Stimulated activated CD4-positive, alpha-beta T cell treated with anti-CD3 and anti-CD28 coated beads, TNF-alpha, amount 100 ng/mL, for 1 hour (primary cell): Measurements from ENCODE around the gene CNTNAP2.

ENCODE experiments used
- DNase-seq, 3 donors: peaks; one replicate each; pipeline ENCODE4 v3.0.0-alpha.2; 2020; ENCODE audit warnings: low read depth in 3 of 3, low spot score in 1 of 3

The CNTNAP2 gene

DNA sequence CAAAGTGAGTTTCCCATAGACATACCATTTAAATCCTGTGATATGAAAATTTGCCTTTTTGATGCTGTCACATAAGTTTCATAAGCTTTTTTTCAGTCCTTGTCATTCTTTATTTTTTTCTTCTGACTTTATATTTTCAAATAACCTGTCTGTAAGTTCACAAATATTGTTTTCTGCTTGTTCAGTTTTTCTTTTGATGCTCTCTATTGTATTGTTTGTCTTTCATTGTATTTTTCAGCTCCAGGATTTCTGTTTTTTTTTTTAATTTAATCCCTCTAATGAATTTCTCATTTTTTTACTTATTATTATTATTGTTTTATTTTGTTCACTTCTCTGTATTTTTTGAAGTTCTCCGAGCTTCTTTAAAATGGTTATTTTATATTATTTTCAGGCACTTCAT lies 623.4 kb downstream of the CNTNAP2 start:
- no peak for DNase-seq

DNA sequence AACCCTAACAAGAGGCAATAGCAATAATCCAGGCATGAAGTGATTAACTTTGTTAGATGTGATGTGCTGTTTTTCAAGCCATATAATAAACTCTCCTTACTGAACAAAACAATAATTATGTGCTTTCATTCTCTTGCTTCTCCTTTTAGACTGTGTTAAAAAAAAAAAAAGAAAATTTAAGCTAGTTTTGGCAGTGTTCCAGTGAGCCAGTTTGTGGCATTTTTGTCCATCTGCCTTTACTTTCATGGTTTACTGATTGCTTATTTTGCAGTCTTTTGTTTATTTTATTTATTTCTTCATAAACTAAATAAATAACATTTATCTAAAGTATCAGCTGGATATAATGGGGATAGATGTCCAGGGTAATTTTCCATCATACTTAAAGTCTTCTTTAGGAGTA lies 625.3 kb downstream of the CNTNAP2 start:
- DNase-seq: no peak

DNA sequence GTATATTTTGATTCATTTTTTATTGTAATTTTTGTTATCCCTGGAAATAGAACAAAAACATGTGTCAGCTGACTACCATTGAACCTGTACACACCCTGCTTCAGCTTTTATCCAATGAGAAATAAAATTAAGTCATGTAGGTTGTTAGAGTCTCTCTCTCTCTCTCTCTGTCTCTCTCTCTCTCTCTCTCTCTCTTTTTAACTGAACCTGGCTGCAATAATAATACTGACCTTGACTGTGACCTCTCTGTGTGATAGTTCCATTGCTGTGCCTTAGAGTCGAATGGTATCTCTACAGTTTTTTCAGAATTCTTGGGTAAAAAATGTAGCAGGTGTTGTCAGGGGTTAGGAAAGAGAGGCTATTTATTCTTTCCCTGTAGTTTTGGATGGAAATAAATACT lies 637.8 kb downstream of the CNTNAP2 start:
- no peak for DNase-seq

DNA sequence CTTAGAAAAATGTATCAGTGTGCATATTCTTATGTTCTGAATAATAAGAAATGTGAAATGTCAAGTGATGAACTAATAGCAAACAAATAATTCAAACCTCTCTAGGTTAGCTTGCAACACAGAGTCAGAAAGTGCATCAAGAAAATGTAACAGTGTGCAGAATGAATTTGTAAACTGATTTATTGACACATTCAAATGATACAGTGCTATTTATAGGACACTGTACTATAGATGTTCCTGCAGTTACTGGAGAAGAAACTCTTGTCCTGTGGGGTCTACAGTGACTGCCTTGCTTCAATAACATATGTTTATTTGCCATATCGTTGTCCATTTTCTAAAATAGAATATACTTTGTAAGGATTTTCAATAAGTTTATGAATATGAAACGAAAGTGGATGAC lies 639.0 kb downstream of the CNTNAP2 start:
- DNase-seq: no peak

DNA sequence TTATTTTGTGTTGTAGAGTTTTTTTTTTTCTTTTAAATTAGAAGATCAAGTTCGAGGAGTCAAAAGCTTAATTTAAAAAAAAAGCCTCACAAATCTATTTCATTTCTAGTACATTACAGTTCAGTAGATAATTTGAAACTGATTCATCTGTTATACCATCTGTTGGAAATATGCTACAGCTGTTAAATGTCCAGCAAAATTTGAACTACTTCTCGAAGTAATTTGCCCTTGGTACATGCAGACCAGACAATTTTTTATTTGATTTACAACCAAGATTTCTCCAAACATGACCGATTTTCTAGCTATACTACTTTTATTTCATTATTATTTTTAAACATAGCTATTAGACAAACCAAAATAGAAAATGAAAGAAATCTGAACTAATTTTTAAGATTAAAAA lies 647.9 kb downstream of the CNTNAP2 start:
- no peak for DNase-seq

DNA sequence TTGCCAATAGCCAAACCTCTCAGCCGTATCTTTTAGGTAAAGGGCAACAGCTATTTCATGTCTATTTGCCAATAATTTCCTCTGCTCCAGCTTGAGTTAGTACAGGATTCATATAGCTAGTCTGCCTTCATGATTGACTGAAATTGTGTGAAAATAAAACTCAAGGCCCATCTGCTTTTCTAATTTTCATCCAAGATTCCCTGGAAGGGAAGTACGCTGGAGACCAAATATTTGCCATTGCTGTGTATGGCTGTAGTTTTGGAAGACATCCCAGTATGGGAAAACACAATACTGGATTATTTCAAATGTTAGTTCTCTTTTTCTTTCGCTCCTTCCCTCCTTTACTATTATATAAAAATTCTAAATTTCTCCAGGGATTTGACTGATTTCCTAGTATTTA lies 652.4 kb downstream of the CNTNAP2 start:
- DNase-seq: no peak

DNA sequence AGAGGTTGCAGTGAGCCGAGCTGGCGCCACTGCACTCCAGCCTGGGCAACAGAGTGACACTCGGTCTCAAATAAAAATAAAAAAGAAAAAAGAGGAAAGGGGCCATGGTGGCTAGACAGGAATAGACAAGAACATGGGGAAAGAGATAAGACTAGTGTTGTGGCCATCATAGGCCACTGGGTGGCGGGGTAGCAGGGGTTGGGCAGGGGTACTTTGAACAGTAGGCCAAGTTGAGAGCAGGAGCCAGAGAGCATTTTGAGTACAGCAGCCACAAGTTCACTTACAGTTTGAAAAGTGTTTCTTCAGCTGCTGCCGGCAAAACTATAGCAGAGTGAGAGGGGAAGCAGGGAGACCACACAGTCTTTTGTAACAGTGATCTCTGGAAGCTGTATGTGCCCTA lies 656.0 kb downstream of the CNTNAP2 start:
- no peak for DNase-seq

DNA sequence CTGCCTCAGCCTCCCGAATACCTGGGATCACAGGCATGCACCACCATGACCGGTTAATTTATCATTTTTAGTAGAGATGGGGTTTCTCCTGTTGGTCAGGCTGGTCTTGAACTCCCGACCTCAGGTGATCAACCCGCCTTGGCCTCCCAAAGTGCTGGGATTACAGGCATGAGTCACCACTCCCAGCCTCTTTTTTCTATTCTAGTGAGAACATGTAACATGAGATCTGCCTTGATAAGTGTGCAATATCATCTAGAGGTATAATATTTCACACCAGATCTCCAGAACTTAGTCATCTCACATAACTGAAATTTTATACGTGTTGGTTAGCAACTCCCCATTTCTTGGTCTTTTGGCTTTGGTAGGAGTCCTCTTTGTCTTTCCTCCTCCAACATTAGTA lies 656.9 kb downstream of the CNTNAP2 start:
- no peak for DNase-seq

DNA sequence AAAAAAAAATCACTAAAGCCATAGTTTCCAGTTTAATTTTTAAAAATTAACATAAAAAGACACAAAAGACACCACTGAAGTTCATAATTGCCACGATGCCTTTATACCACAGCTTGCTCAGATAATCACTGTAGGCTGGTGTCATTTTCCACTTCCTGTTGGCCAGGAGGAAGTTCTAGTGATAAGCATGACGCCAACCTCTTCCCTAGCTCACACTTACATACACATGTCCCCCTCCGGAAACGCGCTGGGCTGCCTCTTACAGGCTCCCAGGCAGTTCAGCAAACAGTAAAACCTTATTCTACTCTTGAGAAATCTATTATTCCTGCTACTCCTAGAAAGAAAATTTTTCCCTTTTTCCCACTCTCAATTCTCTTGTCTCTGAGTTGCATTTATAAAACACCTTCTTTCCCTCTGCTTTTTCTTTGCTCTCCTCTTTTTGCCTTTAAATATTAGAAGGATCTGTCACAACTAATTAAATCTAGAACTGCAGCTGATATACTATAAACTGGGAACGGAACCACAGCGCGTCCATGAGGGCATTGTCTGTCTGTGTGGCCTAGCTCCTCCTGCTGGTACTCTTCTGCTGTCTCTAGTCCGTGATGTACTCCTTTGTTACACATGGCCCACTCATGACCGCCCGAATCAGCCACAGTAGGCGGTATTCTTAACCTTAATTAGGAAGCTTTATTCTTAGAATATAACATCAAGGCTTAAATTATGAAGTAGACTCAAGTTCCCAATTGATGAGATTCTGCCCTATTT lies 664.9 kb downstream of the CNTNAP2 start:
- no peak for DNase-seq

DNA sequence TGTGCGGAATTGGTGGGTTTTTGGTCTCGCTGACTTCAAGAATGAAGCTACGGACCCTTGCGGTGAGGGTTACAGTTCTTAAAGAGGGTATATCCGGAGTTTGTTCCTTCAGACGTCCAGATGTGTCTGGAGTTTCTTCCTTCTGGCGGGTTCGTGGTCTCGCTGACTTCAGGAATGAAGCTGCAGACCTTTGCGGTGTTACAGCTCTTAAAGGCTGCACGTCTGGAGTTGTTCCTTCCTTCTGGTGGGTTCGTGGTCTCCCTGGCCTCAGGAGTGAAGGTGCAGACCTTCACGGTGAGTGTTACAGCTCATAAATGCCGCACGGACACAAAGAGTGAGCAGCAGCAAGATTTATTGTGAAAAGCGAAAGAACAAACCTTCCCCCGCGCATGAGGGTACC lies 670.7 kb downstream of the CNTNAP2 start:
- DNase-seq: no peak

DNA sequence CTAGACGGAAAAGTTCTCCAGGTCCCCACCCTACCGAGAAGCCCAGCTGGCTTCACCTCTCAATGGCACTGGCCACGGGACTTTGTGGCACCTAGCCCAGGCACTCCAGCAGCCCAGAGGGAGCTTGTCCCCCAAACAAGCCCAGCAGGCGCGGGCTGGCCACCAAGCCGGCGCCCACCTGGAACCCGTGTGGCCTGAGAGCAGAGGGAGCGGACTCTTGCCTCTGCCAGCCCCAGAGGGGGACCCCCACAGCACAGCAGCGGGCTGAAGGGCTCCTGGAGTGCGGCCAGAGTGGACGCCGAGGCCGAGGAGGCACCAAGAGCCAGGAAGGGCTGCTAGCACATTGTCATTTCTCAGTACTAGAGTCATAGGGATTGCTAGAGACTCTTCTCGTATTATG lies 671.4 kb downstream of the CNTNAP2 start:
- no peak for DNase-seq

DNA sequence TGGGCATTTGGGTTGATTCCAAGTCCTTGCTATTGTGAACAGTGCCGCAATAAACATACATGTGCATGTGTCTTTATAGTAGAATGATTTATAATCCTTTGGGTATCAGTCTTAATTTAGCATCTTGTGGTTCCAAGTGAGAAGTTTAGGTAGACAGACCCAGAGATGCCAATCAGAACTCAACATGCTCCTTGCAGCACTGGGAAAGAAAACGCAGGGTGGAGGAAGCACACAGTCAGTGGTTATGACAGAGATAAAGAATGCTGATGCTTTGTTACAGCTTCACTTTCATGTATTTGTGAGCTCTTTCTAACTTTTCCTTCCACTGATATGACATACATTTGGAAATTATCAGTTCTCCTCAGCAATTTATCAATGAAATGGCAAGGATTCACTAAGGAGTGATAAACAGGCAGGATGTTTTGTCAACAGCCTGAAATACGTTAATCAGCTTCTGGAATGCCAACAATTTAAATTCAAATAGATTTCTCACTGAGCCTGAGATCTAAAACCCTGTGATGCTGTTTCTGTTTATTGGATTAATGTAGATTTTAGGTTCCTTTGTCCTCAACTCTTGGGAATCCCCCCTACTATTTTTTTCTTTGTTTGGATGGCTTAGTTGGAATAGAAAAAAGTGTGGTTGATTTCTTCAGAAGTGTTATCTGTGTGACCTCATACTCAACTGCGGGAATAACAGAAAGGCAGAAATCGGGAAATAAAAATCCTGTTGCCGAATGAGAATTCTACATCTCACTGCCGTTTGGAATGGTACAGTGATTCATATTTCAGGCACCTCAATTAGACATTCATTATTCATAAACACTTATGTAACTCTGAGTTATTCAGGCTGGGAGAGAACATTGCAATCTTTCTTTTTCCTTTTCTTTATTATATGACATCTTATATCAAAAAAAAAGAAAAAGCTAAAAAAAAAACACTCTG lies 675.0 kb downstream of the CNTNAP2 start:
- DNase-seq: no peak

DNA sequence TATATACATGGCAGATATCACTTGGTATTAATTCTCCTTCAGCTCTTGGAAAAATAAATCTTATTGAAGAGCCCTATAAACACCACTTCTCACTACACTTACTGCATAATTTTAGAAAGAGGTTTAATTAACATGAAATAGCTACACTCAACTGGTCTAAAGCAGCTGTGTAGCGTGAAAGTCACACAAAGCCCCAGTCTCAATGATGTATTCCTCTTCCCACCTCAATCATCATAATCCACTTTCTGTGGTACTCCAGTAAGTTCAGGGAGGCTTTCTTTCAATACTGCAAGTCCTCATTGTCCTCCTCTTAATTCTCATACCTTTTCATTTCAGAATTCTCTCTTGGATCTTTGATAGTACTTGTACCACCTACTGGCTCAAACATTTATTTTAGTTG lies 688.0 kb downstream of the CNTNAP2 start:
- no peak for DNase-seq

DNA sequence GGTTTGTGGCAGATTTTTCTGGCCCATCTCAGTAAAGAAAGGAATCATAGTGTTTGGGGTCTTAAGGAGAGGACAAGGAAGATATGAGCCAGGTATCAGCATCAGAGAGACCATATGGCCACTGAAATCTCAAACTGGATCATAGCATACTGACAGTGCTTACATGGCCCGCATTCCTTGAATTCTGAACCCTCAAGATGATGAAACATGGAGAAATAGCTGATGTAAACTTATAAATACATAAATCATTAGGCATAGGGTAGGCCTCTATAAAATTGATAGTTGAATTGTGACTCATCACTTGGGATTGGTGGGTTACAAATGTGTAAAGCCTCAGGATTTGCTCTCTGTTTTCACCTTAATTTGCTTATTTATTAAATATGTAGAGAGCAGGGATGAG lies 688.5 kb downstream of the CNTNAP2 start:
- DNase-seq: no peak

DNA sequence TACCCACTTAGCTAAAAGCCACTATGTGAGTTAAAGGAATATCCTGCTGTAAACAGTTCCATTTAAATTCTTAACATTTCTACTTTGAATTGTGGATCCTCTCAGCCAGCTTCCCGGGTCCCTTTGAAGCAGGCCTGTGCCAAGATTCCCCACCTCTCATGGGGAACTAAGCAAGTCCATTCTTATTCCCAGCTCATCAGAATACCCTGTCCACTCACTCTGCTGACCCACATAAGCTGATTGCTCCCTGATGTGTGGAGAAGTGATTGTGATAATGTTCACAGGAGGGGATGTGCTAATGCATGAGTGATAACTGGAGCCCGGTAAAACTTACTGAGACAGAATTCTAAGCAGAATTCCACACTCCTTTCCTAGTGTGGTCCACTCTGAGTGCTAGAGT lies 709.7 kb downstream of the CNTNAP2 start:
- no peak for DNase-seq

DNA sequence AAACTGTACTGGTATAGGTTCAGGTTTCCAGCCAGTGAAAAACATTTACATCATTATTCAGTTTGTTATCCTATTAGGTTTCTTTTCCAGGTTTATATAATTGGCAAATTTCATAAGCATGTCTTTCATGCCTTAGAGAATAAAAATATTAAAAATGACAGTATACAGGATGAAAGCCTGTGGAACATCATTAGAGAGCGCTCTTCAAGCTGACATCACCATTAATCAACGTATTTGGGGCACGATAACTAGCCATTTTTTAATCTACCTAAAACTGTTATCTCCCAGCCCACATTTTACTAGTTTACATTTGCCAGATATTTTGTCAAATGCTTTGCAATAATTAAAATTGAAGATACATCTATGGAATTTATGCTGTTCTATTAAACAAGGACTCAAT lies 714.1 kb downstream of the CNTNAP2 start:
- no peak for DNase-seq

DNA sequence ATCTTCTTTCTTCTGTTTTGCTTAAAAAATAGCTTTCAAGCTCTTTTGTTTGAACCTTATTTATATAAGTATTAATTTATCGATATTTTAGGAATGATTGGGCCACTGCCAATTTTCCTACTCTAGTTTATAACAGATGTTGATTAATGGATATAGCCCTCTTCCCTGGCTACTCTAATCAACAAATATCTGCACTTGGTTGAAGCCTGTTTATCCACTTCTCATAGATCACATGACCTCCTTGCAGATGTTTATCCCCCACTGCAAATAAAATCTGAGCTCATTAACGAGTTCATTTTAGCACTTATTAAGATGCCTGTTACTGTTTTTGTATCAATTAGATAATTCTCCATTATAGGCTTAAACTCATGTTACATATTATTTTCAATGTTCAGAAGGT lies 715.3 kb downstream of the CNTNAP2 start:
- no peak for DNase-seq

DNA sequence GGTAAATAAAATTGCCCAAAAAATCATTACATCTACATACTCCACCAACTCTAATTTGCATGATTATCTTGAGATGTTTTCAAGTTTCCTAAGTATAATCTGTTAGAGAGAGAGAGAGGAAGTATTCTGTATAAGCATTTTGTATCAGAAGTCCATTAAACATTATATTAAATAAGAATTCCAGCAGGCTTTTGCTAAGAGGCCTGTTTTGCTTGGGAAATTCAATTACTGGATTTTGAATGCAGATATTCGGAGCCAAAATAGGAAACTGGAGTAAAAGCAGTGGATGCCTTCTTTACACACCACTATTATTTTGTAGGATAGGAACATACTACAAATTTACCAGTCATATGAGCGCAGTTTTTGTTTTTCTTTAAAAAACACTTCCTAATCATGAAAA lies 727.8 kb downstream of the CNTNAP2 start:
- DNase-seq: no peak

DNA sequence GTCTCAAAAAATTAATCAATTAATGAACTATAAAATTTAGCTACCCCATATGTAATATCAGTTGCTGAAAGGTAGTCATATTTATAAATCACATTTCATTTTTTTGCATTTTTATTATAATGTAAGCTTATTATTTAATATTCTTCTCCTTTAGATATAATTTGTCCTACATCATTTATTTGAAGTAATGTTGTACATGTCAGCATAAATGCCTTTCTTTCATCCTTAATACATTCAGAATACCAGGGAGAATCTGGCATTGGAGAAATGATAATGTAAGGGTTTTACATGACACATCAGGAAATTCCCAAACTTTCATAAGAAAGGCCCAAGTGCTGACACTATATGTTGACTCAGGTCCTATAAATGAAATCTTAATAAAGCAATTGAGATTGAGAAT lies 742.1 kb downstream of the CNTNAP2 start:
- no peak for DNase-seq

DNA sequence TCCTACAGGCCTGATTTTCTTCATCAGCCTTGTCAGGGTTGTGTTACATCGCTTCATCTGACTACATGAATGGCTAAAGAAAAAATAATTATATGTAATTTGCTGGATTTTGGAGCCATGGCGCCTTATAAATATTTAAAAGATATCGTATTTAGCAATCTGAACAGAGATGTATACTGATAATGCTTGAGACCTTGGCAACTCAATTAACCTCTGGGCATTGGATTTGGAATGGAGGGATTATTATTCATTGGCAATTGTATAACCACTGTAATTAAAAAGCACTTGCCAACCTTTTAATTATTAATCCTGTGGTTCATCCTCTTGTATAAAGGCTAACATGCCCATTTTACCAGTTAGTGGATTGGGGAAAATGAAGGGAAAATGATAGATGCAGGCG lies 745.1 kb downstream of the CNTNAP2 start:
- no peak for DNase-seq

DNA sequence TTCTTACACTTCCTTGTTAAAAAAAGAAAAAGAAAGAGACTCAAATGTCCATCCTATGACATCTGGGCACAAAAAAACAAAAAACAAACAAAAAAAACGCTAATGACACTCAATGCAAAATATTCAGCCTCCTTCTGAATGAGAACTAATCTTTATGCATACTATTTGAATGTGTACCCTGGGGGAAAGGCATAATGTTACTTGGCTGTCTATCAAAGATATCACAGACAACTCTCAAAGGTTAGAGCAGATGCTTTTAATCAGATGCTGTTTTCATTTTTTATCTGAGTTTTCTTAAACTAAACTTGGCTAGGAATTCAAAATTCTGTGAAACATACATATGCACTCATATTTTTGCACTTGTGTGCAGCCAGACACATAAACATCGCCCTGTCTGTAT lies 745.8 kb downstream of the CNTNAP2 start:
- DNase-seq: no peak

DNA sequence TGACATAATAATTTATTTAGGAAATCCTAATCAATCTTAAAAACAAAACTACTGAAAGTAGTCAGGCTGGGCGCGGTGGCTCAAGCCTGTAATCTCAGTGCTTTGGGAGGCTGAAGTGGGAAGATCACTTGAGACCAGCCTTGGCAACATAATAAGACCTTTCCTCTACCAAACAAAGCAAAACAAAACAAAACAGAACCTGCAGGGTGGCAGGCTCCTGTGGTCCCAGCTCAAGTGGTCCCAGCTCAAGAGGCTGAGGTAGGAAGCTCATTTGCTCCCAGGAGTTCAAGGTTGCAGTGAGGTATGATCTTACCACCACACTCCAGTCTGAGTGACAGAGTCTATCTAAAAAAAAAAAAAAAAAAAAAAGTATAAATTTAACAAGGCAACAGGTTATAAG lies 748.0 kb downstream of the CNTNAP2 start:
- DNase-seq: no peak

DNA sequence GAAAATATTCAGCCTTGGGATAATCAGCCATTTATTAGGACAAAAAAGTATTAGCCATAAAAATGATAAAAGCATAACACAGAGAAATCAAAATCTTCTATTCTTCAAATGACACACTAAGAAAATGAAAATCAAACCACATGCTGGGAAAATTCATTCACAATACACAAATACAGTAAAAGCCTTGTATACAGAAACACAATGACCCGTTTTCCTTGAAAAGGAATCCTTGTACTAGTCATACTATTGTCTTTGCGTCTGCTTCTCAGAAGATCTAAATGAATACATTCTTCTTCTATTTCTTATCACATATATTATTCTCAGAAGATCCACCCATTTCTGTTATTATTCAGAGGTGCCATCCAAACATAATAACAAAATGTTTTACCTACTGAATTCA lies 749.1 kb downstream of the CNTNAP2 start:
- DNase-seq: no peak
